ENCODE data around the gene ZFHX3.

ZFHX3 gene

DNA sequence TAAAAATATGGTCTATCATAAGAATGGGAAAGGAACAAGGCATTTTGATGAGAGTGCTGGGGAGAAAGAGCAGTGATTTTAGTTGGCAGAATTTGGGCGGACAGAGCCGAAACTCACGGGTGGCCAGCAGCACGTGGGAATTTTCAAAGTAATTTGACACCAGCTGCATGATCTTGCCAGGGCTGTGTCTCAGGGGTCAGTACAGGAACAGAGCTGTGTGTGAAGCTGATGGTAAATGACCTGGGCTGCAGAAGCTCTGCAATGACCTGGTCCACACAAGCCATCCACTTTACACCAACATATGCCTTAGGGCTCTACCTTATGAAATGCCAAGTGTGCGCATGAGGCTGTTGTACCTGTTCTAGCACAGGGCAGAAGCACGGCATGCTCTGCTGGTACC, 112.0 kb downstream of the ZFHX3 start:
- no peak for TF ChIP-seq RAD21 (IDR thresholded peaks at IDR 0.05; ENCODE audit: low read depth)
- TF ChIP-seq, protein P1, sequence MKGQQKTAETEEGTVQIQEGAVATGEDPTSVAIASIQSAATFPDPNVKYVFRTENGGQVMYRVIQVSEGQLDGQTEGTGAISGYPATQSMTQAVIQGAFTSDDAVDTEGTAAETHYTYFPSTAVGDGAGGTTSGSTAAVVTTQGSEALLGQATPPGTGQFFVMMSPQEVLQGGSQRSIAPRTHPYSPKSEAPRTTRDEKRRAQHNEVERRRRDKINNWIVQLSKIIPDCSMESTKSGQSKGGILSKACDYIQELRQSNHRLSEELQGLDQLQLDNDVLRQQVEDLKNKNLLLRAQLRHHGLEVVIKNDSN (IDR thresholded peaks at IDR 0.05) = 0 out of 2 replicates have a peak, but pooled peaks have one; percentile 21

DNA sequence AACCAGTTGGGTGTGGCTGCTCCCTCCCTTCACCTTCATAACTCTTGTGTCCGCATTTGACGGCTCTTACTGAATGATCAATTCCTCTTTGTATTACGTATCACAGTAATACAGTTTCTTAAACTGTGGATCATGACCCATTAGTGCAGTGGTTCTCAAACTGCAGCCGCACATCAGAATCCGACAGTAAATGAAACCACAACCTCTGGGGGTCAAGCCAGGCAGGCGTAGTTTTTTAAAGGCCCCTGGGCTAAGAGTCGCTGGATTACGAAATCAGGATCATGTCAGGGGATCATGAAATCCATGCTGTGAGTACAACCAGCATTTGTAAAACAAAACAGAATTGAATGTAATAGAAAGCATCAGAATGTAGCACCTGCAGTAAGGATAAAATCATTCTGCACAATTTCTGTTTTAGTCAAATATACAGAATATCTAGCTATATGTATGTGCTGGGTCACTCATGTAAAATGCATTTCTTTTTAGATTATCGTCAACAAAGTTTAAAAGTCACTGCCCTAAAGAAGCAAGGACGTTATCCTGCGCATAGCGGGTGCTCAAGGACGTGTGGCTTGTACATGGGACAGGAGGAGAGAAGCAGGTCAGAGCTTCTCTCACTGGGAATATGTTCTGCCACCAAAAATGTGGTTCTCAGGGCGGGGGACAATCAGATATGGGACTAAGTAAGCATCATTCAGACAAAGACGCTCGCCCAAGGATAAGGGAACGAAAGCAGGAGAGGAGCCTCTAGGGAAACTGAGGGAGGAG, 113.1 kb downstream of the ZFHX3 start:
- TF ChIP-seq FOXM1 (IDR thresholded peaks at IDR 0.05; ENCODE audit: borderline replicate concordance, low read depth) (no peak), YY1 (IDR thresholded peaks at IDR 0.05; ENCODE audit: low read depth) (no peak), CEBPB (IDR thresholded peaks at IDR 0.05) (no peak), NFIC (IDR thresholded peaks at IDR 0.05) (no peak), EP300 (IDR thresholded peaks at IDR 0.05; ENCODE audit: borderline replicate concordance) (no peak), EGR1 (IDR thresholded peaks at IDR 0.05) (no peak), TCF12 (IDR thresholded peaks at IDR 0.05; ENCODE audit: low read depth) (no peak), TEAD4 (IDR thresholded peaks at IDR 0.05) (no peak), RAD21 (IDR thresholded peaks at IDR 0.05; ENCODE audit: low read depth) (no peak)
- TF ChIP-seq, protein P2, sequence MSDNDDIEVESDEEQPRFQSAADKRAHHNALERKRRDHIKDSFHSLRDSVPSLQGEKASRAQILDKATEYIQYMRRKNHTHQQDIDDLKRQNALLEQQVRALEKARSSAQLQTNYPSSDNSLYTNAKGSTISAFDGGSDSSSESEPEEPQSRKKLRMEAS (IDR thresholded peaks at IDR 0.05) = no peak
- TF ChIP-seq, protein P3, sequence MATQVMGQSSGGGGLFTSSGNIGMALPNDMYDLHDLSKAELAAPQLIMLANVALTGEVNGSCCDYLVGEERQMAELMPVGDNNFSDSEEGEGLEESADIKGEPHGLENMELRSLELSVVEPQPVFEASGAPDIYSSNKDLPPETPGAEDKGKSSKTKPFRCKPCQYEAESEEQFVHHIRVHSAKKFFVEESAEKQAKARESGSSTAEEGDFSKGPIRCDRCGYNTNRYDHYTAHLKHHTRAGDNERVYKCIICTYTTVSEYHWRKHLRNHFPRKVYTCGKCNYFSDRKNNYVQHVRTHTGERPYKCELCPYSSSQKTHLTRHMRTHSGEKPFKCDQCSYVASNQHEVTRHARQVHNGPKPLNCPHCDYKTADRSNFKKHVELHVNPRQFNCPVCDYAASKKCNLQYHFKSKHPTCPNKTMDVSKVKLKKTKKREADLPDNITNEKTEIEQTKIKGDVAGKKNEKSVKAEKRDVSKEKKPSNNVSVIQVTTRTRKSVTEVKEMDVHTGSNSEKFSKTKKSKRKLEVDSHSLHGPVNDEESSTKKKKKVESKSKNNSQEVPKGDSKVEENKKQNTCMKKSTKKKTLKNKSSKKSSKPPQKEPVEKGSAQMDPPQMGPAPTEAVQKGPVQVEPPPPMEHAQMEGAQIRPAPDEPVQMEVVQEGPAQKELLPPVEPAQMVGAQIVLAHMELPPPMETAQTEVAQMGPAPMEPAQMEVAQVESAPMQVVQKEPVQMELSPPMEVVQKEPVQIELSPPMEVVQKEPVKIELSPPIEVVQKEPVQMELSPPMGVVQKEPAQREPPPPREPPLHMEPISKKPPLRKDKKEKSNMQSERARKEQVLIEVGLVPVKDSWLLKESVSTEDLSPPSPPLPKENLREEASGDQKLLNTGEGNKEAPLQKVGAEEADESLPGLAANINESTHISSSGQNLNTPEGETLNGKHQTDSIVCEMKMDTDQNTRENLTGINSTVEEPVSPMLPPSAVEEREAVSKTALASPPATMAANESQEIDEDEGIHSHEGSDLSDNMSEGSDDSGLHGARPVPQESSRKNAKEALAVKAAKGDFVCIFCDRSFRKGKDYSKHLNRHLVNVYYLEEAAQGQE (IDR thresholded peaks at IDR 0.05; ENCODE audit: low read depth) = no peak
- TF ChIP-seq, protein P1 (IDR thresholded peaks at IDR 0.05) = no peak

DNA sequence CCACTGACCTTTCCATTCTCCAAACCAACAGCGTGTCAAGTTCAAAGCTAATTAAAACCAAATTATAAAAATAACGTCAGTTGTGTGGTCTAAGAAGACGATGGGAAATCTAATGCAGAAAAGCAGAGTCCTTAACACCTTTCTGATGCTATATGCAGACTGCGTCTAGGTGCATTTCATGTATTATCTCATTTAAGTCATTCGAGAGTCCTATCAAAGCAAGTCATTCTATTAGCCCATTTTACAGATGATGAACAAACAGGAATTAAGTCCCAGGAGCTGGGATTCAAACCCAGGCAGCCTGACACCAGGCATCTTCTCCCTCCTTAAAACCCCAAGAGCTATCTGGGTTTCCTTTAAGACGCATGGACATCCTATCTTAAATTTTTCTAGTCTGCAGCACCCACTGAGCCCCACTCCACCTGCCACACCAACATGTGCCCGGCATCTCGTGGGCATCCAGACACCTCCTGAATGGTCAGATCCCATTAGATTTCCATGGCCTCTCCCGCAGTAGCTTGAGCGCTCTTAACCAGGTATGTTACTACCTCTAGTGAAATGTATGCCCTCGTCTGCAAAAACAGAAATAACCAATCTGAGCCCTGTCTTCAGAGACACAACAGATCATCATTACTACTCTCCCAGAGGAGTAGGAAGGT, 115.1 kb downstream of the ZFHX3 start:
- TF ChIP-seq ZBTB7A (IDR thresholded peaks at IDR 0.05; ENCODE audit: low read depth) = no peak
- no peak for TF ChIP-seq EGR1 (IDR thresholded peaks at IDR 0.05)
- no peak for TF ChIP-seq CREB1 (IDR thresholded peaks at IDR 0.05; ENCODE audit: low read depth)
- TF ChIP-seq, protein P2 (IDR thresholded peaks at IDR 0.05) = no peak
- TF ChIP-seq YY1 (IDR thresholded peaks at IDR 0.05; ENCODE audit: low read depth) = no peak
- TF ChIP-seq NFIC (IDR thresholded peaks at IDR 0.05) = no peak
- TF ChIP-seq TCF12 (IDR thresholded peaks at IDR 0.05; ENCODE audit: low read depth) = no peak
- TF ChIP-seq EP300 (IDR thresholded peaks at IDR 0.05; ENCODE audit: borderline replicate concordance) = no peak
- TF ChIP-seq CEBPB (IDR thresholded peaks at IDR 0.05) = no peak
- no peak for TF ChIP-seq TEAD4 (IDR thresholded peaks at IDR 0.05)
- no peak for TF ChIP-seq RAD21 (IDR thresholded peaks at IDR 0.05; ENCODE audit: low read depth)
- TF ChIP-seq, protein P1 (IDR thresholded peaks at IDR 0.05) = no peak
- TF ChIP-seq FOXM1 (IDR thresholded peaks at IDR 0.05; ENCODE audit: borderline replicate concordance, low read depth) = no peak
- TF ChIP-seq TAF1 (IDR thresholded peaks at IDR 0.05; ENCODE audit: low read depth) = no peak
- TF ChIP-seq, protein P3 (IDR thresholded peaks at IDR 0.05; ENCODE audit: low read depth) = no peak

DNA sequence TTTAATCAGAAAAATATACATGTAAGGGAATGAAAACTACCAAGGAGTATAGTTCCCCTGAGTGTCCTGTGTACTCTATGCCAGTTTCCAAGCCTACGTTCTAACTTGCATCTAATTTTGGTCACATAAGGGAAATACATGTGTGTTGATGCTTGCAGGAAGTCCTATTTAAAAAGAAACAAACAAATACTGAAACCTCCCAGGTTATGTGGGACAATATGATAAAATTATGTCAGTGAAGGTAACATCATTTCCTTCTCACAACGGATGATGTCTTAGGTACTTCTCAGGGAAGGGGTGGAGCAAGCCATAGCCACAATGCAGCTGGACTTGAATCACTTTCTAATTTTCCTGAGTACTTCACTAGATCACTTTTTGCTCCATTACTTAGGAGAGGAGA, 115.9 kb downstream of the ZFHX3 start:
- TF ChIP-seq FOXM1 (IDR thresholded peaks at IDR 0.05; ENCODE audit: borderline replicate concordance, low read depth) (no peak), EP300 (IDR thresholded peaks at IDR 0.05; ENCODE audit: borderline replicate concordance) (no peak), TEAD4 (IDR thresholded peaks at IDR 0.05) (no peak)

DNA sequence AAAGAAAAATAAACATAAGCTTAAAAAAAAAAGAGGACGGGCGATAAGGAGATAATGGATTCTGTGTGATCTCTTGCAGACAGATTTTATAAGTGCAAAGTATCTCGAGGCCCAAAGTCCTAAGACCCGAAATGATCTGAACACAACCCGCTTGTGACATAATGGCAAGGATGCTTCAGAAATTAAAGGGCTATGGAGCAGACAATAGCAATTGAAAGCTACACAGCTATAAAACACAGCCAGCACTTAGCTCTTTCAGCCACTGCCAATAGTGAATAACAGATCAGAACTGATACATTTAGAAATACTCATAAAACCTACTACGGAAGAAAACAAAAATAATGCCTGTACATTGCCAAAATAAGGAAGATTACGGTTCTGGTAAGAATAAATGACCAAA, 117.5 kb downstream of the ZFHX3 start:
- no peak for TF ChIP-seq FOXM1 (IDR thresholded peaks at IDR 0.05; ENCODE audit: borderline replicate concordance, low read depth)
- no peak for TF ChIP-seq NFIC (IDR thresholded peaks at IDR 0.05)
- TF ChIP-seq CREB1 (IDR thresholded peaks at IDR 0.05; ENCODE audit: low read depth) = no peak
- TF ChIP-seq ZBTB7A (IDR thresholded peaks at IDR 0.05; ENCODE audit: low read depth) = no peak
- no peak for TF ChIP-seq TCF12 (IDR thresholded peaks at IDR 0.05; ENCODE audit: low read depth)
- TF ChIP-seq, protein P3 (IDR thresholded peaks at IDR 0.05; ENCODE audit: low read depth) = no peak
